ENCODE data around the gene CDKAL1.
"Not testable (repeated sequence)": the region's sequence is repeated elsewhere in the genome, so short reads cannot be mapped to it uniquely, and the experiment has no call there.

CDKAL1 gene

DNA sequence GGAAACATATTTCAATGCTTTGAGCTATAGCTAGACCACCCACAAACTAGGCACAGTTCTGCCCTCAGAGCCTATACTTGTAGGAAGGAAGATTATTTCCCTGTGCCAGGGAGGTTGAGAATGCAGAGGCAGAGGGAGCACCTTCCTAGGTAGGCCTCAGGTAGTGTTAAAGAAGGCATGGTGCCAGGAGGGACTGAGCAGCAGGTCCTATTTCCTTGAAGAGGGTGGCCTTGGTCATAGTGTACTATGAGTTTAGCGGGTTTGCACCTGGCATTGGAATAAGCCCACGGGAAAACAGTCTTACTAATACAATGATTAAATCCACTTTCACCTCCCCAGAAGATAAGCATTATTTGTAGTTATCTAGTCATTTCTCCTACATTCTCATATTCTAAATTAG, 375.4 kb downstream of the CDKAL1 start:
- in situ Hi-C loops (cut with MboI; ENCODE audit: low sequenced_read_pairs) = no loop called here

DNA sequence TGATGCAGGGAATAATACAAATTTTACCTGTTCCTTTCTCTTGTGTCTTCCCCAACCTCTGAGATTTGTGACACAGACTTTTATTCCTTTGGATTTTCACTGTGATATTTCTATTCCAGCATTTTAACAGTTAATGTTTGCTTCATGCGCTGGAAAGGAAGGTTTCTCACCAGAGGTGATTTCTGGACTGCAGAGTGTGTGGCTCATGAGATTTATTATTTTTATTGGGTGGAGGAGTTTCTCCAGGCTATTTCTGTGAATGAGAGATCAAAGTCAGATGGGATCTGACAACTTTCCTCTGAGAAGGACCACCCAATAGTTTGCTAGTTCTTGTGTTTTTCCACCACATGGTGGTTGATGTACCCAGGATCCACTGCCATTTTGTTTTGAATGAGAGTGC, 377.5 kb downstream of the CDKAL1 start:
- in situ Hi-C loops (cut with MboI; ENCODE audit: low sequenced_read_pairs) = no loop called here

DNA sequence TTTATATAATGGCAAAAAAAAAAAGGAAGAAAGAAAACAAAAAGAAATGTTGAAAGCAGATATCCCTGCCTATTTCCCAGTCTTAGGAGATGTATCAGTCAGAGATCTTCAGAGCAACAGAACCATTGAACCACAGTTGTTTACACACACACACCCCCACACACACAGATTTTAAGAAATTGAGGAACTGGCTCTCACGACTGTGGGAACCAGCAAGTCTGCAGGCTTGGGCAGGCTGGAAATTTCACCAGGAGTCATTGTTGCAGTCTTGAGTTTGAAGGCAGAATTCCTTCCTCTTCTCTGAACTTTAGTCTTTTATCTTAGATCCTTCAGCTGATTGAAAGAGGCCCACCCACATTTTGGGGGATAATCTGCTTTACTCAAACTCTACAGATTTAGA, 380.9 kb downstream of the CDKAL1 start:
- in situ Hi-C loops (cut with MboI; ENCODE audit: low sequenced_read_pairs) = no loop called here

DNA sequence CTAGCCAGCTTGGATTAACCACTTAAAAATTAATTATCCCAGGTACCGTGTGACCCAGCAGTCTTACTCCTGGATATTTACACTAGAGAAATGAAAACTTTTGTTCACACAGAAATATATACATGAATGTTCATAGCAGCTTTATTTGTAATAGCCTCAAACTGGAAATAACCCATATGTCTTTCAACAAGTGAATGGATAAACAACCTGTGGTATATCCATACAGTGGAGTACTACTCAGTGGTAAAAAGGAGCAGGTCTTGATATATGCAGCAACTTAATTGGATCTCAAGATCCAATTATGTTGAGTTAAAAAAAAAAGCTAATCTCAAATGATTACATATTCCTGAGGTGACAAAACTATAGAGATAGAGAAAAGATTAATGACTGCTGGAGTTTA, 381.4 kb downstream of the CDKAL1 start:
- in situ Hi-C loops (cut with MboI; ENCODE audit: low sequenced_read_pairs) = no loop called here

DNA sequence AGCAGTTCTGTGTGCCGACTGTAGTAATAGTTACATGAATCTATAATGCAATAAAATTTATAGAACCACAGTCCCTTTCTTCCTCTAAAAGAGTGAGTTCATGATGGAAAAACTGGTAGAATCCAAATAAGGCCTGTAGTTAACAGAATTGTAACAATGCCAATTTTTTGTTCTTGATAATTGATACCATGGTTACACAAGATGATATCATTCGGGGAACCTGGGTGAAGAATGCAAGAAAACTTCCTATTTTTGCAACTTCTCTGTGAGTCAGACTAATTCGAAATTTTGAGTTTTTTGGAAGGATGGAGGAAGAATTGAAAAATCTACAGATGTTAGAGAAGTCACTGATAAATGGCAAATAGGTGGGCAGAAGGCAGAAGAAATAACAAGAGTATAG, 381.8 kb downstream of the CDKAL1 start:
- in situ Hi-C loops (cut with MboI; ENCODE audit: low sequenced_read_pairs) = no loop called here

DNA sequence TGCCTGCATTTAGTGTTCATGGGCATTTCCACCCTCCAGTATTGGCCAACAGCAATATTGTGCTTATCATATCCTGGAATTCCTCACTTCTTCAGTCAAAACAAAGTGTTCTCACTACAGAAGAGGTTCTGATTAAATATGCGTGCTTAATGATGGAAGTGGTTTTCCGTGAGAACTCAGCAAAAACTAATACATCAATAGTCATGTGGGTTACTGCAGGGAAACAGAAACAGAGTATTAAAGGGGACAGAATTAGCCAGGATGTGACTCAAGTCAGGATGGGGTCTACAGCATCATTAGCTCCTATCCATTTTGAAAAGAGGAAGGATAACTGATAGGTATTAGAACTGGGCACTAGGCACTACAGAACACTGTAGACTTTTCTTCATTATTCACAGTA, 384.6 kb downstream of the CDKAL1 start:
- in situ Hi-C loops (cut with MboI; ENCODE audit: low sequenced_read_pairs) = no loop called here

DNA sequence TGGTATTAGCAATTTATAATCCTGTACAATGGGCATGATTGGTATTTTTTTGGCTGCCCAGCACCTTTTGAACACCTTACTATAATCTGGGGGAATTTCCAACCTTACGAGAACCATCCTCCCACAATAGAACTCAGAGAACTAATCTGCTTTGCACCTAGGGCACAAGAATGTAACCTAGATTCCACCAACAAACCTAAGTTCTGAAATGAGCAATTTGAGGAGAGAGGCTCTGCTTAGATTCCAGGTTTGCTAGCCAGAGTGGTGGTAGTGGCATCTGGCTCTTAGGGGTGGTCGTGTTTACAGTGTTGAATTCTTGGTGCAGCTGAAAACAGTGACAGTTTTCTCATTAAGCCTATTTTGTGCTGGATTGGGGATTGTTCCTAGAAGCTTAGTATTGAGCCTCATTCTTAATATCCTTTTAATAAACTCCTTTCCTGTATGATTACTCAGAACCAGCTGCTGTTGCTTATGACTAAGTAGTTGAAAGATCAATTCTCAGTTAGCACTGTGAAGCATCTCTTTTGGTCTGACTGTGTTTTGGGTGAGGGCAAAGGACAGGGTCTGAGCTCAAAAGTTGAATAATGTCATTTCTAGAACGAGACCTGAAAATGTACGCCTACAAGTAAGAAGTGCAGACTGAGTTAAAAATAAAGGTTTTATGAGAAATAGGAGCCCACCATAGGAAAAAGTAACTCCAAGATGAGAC, 385.6 kb downstream of the CDKAL1 start:
- in situ Hi-C loops (cut with MboI; ENCODE audit: low sequenced_read_pairs) = no loop called here

DNA sequence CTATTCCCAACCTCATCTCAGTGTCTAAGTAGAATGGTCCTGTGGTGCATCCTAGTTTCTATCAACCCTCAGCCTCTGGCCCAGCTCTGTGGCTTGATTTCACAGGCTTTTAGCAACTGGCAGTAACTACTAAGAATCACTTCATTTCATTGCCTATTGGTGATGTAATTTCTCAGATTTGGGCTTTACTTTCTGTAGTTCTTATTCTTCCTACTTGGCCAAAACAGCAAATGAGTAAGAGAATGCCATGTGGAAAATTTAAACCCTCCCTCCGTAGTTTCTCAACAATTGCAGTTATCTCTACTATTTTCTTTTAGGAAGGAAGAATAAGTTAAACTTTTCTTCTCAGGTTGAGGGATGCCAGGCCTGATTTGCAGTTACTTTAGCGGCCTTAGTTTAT, 387.3 kb downstream of the CDKAL1 start:
- in situ Hi-C loops (cut with MboI; ENCODE audit: low sequenced_read_pairs) = no loop called here

DNA sequence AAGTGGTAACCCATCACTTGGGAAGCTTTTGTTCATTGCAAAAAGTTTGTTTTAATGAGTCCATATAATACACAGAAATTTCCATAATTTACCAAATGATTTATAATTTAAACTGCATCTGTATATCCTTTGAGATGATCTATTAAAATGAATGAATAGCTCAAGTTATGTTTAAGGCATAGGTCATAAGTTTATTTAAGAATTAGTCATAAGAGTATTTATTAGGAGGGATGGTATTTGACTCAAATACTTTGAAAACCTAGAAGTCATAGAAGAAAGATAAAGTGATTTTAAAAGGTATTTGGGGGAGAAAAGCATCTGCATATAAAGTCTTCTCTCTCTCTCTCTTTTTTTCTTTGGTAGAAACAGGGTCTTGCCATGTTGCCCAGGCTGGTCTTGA, 388.5 kb downstream of the CDKAL1 start:
- in situ Hi-C loops (cut with MboI; ENCODE audit: low sequenced_read_pairs) = no loop called here

DNA sequence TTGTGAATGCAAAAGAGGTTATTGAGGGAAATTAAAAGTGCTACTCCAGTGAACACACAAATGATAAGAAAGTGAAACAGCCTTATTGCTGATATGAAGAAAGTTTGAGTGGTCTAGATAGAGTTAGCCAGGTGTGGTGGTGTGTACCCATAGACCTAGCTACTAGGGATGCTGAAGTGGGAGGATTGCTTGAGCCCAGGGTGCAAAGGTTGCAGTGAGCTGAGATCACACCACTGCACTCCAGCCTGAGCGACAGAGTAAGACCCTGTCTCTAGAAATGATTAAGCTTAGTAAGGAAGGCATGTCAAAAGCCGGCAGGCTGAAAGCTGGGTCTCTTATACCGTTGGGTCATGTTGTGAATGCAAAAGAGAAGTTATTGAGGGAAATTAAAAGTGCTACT, 389.8 kb downstream of the CDKAL1 start:
- in situ Hi-C loops (cut with MboI; ENCODE audit: low sequenced_read_pairs) = not testable (repeated sequence)

DNA sequence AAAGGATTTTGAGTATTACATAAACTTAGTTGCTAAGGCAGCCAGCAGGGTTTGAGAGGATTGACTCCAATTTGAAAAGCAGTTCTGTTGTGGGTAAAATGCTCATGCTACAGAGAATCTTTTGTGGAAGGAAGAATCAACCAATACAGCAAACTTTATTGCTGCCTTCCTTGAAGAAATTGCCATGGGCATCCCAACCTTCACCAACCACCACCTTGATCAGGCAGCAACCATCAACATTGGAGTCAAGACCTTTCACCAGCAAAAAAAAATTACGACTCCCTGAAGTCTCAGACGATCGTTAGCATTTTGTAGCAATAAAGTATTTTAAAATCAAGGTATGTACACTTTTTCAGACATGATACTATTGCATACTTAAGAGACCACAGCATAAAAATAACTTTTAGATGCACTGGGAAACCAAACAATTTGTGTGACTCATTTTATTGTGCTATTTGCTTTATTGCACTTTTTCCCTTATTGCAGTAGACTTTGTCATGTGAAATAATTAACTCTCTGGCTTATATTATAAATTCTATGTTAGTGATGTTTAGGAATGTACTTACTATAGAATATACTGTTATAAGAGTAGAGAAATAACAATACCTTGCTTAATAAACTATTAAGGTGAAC, 390.8 kb downstream of the CDKAL1 start:
- in situ Hi-C loops (cut with MboI; ENCODE audit: low sequenced_read_pairs) = no loop called here

DNA sequence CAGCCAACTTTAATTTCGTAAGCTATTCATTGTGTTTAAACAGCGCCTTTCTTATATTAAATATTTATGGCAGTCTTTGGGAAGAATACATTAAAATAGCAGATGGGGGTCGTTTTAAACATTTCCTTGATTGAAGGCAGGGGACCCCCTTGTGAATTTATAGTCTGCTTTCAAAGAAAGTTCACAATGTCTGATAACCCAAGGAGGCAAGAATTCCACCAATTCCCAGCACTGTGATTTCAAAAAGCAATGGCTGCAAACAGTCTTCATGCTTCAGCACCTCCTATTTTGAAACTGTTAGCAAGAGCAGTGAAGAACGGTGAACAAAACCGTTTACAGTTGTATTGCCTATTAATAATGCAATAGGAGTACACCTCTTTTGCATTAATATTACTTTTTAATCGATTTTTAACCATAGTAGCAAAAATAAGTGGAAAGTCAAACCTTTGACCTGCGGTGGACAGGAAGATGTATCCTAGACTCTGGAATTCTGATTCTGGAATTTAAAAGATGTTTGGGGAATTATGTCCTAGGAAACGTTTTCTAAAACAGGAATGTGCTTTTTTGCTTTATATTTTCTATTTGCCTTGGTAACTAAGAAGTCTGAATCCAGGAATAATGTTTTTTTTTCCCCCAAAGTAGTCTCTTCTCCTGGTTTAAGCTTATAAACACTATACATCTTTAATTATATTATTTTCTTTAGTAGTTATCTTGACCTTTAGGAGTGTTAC, 393.0 kb downstream of the CDKAL1 start:
- in situ Hi-C loops (cut with MboI; ENCODE audit: low sequenced_read_pairs) = no loop called here

DNA sequence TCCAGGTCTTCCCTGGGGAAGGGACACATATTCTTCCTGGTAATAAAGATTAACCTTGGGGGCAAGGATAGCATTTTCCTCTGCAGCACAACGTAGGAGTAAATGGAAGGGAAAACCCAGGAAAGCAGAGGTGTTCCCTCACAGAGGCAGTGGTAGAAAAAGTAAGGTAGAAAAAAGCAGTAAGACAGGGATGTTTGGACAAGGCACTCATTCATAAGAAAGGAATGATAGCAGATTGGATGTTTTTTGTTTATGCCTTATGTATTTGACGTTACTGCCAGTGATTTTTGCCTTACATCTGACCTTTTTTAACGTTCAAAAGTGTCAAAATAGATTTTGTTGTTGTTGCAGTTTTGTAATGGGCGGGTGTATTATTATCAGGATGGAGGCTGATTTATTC, 395.0 kb downstream of the CDKAL1 start:
- in situ Hi-C loops (cut with MboI; ENCODE audit: low sequenced_read_pairs) = no loop called here

DNA sequence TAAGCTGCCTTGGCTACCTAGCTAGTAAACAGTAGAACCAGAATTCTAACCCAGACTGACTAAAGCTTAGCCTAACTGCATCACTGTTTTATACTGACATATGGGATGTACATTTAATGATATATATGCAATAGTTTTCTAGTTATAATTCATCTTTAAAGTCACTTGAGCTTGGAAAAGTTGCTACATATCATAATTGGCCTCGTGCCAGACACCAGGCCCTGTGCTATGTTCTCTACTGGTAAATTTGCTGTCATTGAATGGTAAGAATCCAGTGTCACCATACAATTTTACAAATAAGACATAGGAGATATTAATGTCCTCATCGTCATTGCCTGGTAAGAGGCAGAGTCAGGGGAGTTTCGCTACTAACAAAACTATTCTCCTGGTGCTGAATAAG, 396.8 kb downstream of the CDKAL1 start:
- in situ Hi-C loops (cut with MboI; ENCODE audit: low sequenced_read_pairs) = no loop called here

DNA sequence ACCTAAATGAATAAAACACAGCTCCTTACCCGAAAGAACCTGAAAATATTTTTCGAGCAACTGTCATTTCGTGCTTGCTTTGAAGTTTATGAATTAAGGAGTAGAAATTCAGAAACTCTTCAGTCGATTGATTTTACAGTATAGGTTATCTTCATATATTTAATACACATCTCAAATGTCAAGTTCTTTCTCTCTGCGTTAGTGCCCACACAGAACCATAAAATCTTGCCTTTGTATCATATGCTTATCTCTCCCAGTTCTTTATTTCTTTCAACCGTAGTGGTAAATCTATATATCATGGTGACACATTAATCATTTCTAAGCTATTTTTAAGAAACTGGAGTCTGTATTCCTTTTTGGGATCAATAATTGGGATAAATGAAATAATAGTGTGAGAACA, 397.5 kb downstream of the CDKAL1 start:
- in situ Hi-C loops (cut with MboI; ENCODE audit: low sequenced_read_pairs) = no loop called here

DNA sequence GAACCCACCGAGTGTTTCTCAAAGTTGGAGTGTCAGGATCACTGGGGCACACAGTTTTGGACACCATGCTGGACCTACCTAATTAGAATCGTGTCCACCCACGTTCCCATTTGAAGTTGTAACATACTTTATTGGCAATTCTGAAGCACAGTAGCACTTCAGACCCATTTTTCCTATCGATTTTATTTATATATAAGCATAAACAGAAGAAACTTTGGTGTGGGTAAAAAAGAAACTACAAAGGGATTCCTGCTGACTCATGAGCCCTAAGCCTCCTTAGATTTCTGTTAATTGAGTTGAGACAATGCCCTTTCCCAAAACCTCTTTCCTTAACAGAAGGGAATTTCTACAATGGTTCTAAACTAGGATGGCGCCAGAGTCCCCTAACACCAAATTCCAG, 398.0 kb downstream of the CDKAL1 start:
- in situ Hi-C loops (cut with MboI; ENCODE audit: low sequenced_read_pairs) = no loop called here

DNA sequence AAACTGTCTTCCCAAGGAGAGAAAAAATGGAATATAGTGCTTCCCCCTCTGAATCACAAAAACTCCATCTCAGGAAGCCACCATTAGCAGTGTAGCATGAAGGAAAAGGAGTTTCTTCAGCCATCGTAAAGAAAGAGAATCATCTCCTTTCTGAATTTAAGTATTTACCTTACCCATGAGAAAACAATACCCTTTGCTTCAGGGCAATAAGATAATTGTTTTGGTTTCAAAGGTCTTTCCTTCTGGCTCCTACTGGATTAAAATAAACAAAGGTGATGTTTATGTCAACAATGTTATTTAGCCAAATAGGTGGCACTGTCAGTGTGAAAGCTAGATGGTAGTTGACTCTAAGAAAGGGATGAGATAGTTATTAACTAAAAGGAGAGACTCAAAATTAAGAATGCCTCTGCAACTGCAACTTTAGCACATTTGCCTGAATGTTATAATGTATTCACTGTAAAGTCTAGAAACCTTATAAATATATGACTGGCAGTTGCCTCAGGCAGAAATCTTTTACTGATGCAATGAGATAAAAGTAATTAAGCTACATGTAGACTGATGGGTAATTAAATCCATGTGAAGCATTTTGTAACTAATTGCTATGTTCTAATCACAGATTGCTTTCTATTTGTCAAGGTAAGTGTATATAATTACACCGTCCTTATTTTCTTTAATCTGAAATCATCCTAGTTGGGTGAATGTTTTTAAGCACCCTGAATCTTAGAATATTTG, 399.0 kb downstream of the CDKAL1 start:
- in situ Hi-C loops (cut with MboI; ENCODE audit: low sequenced_read_pairs) = no loop called here

DNA sequence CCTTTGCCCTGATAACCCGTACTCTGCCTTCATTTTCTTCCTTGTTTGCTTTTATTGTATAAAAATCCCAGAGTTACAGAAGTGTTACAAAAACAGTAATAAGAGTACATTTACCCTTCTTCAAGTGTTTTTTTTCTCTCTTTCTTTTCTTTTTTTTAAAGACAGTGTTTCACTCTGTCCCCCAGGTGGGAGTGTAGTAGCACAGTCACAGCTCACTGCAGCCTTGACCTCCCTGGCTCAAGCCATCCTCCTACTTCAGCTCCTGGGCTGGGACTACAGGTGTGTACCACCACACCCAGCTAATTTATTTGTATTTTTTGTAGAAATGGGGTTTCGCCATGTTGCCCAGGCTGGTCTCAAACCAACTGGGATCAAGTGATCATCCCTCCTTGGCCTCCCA, 402.7 kb downstream of the CDKAL1 start:
- in situ Hi-C loops (cut with MboI; ENCODE audit: low sequenced_read_pairs) = no loop called here

DNA sequence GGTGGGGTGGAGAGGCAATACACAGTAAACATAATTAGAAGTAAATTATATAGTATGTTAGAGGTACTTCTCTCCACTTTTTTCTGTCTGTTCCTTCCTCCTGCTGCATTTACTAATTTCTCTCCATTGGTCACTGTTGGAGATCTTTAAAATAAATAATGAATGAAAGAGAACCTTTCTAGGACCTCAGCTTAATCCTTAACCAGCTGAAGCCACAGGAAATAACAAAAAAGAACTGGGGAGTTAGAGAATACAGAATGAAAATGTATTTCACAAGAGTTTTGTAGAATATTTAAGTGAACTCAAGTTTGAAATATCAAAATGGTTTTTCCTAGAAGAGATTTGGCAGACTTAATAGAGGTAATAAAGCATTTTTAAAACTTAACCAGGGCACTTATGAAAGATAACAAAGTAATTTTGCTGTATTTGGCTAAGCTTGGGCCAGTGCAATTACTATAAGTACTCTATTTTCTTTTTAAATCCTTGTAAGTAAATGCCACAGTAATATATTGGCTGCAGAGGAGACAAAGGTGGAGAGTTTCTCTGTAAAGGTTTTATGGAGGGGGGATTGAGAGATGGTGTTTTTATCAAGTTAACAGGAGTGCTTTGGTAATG, 405.0 kb downstream of the CDKAL1 start:
- in situ Hi-C loops (cut with MboI; ENCODE audit: low sequenced_read_pairs) = no loop called here

DNA sequence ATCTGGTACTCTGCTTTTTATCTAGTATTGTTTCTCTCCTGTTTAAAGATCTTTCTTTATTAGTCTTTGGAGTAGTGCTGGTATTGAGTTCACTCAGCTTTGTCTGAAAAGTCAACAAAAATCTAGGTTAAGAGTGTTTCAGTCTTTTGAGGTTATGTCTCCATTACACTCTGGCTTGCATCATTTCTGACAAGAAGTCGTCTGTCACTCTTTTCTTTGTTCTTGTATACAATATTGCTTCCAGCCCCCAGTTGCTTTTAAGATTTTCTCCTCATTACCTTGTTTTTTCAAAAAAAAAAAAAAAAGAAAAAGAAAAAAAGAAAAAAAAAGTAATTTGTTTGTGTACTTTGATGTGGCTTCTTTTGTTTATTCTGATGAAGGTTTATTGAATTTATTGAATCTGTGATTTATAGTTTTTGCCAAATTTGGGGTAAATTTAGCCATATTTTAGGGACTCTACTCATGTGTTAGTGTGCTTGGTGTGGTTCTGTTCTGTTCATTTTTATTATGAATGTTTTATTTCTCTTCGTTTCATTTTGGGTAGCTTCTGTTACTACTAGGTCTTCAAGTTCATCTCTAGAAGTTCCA, 408.9 kb downstream of the CDKAL1 start:
- in situ Hi-C loops (cut with MboI; ENCODE audit: low sequenced_read_pairs) = no loop called here

DNA sequence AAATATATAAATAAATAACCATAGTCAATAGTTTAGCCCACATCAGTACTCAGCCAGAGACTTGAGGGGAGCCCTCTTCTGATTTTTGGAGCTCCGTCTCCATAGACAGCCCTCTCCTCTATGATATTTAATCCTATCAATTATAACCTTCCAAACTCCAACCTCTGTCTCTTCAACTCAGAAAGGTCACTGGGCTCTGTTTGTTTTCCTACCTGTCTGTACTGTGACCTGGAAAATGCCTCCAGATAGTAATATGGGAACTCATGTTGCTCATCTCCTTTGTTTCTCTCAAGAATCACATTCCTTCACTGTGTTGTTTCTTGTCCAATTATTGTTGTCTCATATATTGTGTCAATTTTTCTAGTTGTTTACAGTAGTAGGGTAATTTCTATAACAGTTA, 409.7 kb downstream of the CDKAL1 start:
- in situ Hi-C loops (cut with MboI; ENCODE audit: low sequenced_read_pairs) = no loop called here

All from hTERT RPE-1 (cell line).